GM18498 (cell line): Measurements from ENCODE around the gene TUG1.

Source experiments
- ATAC-seq: cut with Tn5 transposase; IDR thresholded peaks from one replicate; pipeline ENCODE4 v1.9.1; 2021; ENCODE audit warnings: mild to moderate bottlenecking, moderate library complexity; ENCODE audit not compliant: unreplicated experiment

Gene TUG1

GRCh38 chr22:30996462-30996861 lies 27.4 kb downstream of the TUG1 start:
- ATAC-seq: no peak

DNA sequence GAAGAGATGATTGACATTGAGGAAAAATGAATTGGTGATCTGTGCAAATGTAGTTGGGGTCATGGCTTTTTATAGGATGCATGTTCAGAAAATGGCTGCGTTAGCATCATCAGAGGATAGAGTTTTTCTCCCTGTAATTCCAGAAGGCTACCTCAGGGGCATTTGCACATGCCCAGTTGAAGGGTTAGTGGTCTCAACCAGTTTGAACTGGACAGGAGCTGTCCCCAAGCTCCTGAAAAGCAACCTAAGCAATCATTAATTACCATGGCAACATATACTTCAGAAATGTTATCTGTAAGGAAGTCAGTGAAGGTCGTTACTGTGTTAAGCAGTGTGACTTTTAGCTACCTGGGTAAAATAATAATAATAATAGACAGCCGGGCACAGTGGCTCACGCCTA lies 29.3 kb downstream of the TUG1 start:
- no peak for ATAC-seq

DNA sequence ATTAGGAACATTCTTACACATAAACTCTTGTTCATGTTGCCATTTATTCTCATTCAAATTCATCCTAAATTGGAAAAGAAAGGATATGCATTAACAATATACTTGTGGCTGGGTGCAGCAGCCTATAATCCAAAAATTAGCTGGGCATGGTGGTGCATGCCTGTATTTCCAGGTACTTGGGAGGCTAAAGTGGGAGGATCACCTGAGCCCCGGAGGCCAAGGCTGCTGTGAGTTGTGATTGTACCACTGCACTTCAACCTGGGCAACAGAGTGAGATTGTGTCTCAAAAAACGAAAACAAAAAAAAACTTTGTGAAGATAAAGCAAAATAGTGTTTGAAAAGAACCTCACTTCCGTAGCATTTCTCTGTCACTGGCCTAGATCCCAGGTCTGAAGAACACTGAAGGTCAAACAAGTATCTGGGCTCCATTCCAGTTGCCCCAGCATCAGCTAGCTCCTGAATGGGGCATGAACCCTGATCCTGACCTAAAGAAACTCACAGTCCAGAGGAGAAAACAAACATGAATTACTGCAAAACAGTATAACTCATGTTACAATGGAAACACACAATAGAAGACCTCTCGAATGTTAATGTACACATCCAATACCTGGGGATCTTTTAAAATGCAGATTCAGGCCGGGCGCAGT lies 32.2 kb downstream of the TUG1 start:
- ATAC-seq: no peak

DNA sequence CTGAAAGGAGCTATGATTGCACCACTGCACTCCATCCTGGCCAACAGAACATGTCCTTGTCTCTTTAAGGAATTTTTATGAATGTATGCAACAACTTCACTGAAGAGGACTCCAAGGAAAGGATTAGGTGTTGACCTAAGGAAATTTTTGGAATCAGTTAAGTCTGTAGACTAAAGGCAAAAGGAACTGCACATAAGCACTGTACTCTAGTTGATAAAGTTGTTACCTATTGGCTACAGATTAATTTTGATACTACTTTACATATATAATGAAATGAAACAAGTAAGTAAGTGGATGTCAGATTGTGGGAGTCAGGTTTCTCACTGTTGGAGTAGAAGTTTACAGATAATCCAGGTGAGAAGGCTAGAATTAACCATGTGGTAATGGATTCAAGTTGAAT lies 36.5 kb downstream of the TUG1 start:
- no peak for ATAC-seq

- no peak for ATAC-seq
Measured at GRCh38 chr22:31019191-31019930, 50.3 kb downstream of the TUG1 start.

GRCh38 chr22:31020334-31020733 lies 51.3 kb downstream of the TUG1 start:
- ATAC-seq: no peak

DNA sequence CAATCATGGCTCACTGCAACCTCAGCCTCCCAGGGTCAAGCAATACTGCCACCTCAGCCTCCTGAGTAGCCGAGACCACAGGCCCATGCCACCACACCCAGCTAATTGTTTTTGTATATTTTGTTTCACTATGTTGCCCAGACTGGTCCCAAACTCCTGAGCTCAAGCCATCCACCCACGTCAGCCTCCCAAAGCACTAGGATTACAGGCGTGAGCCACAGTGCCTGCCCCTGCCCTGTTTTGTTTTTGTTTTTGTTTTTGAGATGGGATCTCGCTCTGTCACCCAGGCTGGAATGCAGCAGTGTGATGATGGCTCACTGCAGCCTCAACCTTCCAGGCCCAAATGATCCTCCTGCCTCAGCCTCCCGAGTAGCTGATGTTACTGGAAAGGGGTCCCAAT lies 53.5 kb downstream of the TUG1 start:
- no peak for ATAC-seq
